Measurements from ENCODE around the gene NUB1.
A peak's percentile ranks its signal among the peaks of the same experiment; 100 is the strongest.
"Not testable (repeated sequence)": the region's sequence is repeated elsewhere in the genome, so short reads cannot be mapped to it uniquely, and the experiment has no call there.

The NUB1 gene

GRCh38 chr7:151341357-151342101 is at the start of gene NUB1:
Gene NUB1, plus strand, starts transcription at chr7:151341812. Its CDS starts 3,538 bp downstream, at chr7:151345350.
- peak; percentile 92 for DNase-seq

- DNase-seq = no peak
Observed at GRCh38 chr7:151292850-151293249, 48.8 kb upstream of the NUB1 start.

- DNase-seq = no peak
Observed at GRCh38 chr7:151296202-151296992, 45.2 kb upstream of the NUB1 start.

GRCh38 chr7:151298765-151299164 is 42.8 kb upstream of the NUB1 start:
- DNase-seq = no peak

- DNase-seq = no peak
Observed at GRCh38 chr7:151299530-151299929, 42.1 kb upstream of the NUB1 start.

GRCh38 chr7:151299940-151300645 is 41.5 kb upstream of the NUB1 start:
- no peak for DNase-seq

GRCh38 chr7:151301471-151302462 is 39.8 kb upstream of the NUB1 start:
- no peak for DNase-seq

GRCh38 chr7:151304251-151304650 is 37.4 kb upstream of the NUB1 start:
- DNase-seq = not testable (repeated sequence)

GRCh38 chr7:151304856-151305255 is 36.8 kb upstream of the NUB1 start:
- peak; percentile 89 for DNase-seq

- DNase-seq = no peak
Observed at GRCh38 chr7:151306374-151306773, 35.2 kb upstream of the NUB1 start.

GRCh38 chr7:151306860-151307259 is 34.8 kb upstream of the NUB1 start:
- no peak for DNase-seq

GRCh38 chr7:151307536-151307935 is 34.1 kb upstream of the NUB1 start:
- no peak for DNase-seq

- DNase-seq = no peak
Observed at GRCh38 chr7:151308256-151308655, 33.4 kb upstream of the NUB1 start.

- DNase-seq = no peak
Observed at GRCh38 chr7:151308791-151309190, 32.8 kb upstream of the NUB1 start.

- no peak for DNase-seq
Observed at GRCh38 chr7:151309311-151309710, 32.3 kb upstream of the NUB1 start.

GRCh38 chr7:151310578-151310977 is 31.0 kb upstream of the NUB1 start:
- DNase-seq = no peak

- no peak for DNase-seq
Observed at GRCh38 chr7:151311294-151311864, 30.2 kb upstream of the NUB1 start.

GRCh38 chr7:151312356-151312755 is 29.3 kb upstream of the NUB1 start:
- no peak for DNase-seq

- no peak for DNase-seq
Observed at GRCh38 chr7:151312831-151313809, 28.5 kb upstream of the NUB1 start.

- no peak for DNase-seq
Observed at GRCh38 chr7:151313857-151314256, 27.8 kb upstream of the NUB1 start.

- no peak for DNase-seq
Observed at GRCh38 chr7:151314401-151314800, 27.2 kb upstream of the NUB1 start.

All from NCI-H2227 treated with DMSO at 0.1 percent for 48 hours (cell line).